Globus pallidus (tissue), 1 donor: ENCODE data around the gene SUGCT.
"Not testable (repeated sequence)": the region's sequence is repeated elsewhere in the genome, so short reads cannot be mapped to it uniquely, and the experiment has no call there.

Experiments used
- DNase-seq: peaks from one replicate; pipeline ENCODE4 v3.0.0-alpha.2; 2015; ENCODE audit warnings: low spot score

SUGCT gene

DNA sequence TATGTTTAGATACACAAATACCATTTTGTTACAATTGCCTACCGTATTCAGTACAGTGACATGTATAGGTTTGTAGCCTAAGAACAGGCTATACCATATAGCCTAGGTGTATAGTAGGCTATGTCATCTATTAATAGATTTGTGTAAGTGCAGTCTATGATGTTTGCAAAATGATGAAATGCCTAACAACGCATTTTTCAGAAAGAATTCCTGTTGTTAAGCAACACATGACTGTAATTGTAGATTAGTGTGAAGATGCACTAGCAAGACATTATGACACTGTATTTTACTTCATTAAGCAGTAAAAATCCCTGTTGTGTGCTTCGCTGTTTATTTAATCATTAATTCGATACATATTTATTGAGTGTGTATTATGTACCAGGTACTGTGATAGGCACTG lies 446.0 kb downstream of the SUGCT start:
- DNase-seq: no peak

DNA sequence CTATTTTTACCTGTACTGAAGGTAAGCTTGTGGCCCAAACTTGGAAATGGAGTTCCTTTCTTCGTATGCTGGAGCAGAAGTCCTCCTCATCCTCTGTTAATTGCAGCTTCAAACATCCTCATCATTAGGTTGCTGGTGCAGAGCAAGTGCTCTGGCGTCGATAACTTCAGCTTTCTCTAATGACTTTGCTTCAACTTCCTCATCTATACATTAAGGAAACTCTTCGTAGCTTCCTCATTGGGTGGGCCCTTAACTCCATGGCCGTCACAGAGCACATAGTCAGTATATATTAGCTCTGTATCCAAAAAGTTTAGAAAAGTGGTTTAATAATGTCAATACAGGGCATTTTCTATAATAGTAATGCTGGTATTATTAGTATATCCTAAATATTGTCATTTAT lies 447.7 kb downstream of the SUGCT start:
- DNase-seq: no peak

DNA sequence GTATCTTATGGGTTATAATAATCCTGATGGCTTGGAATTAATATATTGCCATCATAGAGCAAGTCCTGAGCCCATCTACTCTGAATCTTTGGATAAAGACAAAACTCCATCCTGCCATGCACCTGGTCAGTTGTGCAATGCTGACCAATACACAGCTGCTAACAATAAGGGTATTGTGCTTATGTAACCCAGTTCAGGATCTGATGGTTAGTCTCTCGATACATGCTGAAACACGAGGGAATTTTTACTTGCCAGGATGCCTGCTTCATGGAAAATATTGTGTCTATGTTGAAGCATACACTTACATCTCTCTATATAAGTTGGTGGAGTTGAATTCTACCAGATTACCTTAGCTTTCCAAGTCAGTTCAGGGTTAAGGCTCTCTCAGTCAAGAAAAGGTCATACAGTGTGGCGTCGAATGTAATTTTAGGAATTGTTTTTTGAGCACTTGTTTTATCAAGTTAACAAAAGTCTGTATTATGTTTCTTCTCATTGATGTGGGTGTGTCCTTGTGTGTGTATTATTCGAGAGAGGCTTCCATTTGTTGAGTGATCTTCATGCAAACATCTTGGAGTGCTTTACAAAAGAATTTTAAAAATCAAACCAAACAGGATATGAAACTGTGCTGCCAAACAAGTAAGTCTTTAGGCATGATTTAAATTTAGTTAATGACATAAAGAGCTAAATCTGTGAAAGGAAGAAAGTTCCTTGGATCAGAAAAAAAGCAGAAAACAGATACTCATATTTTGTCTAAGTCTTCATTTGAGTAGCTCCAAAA lies 449.1 kb downstream of the SUGCT start:
- no peak for DNase-seq

DNA sequence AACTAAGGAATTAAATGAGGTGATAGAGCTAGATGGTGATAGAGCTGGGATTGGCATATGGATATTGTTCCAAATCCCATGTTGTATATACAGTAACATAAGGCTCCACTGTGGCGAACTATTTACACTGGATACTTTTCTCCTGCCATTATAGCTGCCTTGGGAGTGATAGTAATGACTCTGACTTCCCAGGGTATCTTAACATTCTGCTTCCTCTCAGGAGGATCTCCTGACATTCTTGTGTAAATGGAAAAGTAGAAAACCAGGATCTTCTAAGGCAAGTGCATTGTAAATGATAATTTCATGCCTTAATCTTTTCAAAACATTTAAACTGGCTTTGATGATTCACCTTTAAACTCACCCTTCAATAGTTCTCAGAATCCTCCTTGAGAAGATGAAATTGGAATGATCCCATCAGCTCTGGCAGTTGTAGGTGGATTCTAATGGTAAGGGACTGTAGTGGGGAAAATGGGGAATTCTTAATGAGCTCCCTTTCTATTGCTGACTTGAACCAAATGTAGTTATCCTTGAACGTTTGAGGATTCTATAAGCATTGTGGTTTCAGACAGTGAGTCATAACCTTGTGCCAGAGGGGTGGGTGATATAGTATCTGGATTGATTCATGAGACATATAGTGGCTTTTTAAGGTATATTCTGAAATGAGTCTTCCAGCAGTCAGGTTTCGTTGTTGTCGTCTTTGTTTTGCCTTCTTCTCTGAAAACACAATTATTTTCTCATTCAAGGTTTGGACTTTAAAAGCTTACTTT lies 450.0 kb downstream of the SUGCT start:
- DNase-seq: no peak

DNA sequence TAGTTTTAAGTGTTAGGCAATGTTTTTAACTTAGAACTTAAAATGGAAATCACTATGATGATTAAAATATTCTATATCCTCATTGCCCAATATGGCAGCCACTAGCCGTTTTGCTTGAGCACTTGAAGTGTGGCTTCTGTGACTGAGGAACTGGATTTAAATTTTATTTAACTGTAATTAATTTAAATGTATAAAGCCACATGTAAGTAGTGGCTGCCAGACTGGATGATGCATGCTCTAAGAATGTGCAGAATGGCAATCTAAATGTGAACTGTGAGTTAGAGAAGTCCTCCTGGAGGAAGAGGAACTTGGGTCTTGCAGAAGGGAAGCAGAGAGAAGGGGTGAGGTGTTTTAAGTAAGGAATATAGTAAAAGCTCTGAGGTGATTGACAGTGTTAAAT lies 451.4 kb downstream of the SUGCT start:
- DNase-seq: no peak

DNA sequence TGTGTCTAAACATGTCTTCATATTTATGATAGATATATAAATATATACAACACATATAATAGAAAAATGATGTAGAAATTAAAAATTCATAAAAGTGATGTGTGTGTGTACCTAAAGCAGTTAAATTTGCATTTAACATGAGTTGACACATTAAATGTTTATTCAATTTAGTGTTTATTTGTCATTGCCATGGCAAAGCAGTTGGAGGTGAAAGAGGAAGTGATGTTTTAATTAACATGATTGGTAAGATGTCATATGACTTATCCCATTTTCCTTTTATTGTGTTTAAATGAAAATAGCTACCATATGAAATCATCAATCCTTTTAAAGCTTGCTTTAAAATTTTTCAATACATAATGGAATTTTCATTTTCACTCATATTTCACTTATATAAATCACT lies 452.6 kb downstream of the SUGCT start:
- no peak for DNase-seq

DNA sequence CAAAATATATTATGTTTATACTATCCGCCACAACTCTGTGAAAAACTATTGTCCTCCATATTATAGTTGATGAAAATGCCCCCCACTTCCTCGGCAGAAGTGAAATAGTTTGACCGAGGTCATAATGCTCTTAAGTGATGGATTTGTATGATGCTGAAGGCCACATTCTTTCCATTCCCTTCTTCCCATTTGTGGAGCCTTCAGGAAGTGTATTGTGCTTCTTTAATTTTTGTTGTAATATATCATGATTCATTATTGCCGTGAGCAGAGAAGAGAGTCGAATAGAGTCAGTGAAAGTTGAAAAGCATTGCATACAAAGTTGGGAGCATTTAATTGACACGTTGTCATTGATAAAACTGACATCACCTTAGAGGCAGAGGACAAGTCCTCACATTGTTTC lies 460.3 kb downstream of the SUGCT start:
- no peak for DNase-seq

DNA sequence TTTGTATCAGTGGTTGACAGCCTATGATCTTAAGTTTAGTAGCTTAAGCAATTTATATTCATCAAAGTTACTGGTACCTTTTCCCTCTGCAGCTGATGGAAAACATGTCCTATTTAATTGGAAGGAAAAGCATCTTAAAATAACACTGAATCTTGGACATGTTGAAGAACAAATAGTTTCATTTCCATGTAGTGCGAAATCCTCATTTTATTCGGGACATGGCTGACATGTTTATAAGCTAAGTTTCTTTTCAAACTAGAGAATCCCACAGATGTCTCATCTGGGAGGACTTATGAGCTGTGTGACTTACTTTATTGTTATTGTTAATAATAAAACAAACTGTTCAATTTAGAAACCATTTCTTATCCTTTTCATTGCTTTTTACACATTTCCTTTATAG lies 461.0 kb downstream of the SUGCT start:
- no peak for DNase-seq

DNA sequence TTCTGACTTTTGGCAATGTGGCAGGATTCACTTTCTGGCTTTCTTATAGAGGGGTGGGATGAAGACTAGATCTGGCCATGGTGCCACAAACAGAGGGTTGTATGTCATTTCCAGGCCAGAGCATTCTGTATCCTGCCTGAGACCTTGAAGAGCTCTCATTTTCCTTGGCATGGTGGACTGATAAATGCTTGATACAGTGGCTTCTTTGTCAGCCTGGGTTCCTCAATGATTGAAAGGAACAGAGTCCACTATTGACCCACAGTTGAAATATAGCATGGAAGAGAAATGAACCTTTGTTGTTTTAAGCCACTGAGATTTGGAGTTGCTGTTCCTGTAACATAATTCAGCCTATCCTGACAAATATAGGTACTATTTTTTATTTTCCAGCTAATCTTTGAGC lies 462.7 kb downstream of the SUGCT start:
- peak; percentile 20 for DNase-seq

DNA sequence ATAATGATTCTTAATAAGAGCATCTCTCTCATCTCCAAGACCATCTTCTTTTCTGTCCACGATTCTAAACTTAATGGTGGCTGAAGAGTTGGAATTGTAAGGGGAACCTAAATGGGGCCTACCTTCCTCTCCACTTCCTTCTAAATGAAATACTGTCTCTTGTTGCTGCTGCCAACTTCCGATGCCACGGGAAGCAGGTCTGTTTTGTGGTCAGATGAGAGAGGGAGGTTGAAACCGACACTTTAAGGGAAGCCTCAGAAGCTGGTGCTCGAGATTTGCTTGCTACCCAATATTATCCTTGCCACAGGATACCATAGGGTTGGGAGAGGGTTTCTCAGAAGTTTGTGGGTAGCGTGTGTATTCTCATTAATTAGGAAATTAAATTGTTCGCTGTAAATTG lies 464.1 kb downstream of the SUGCT start:
- DNase-seq: no peak

DNA sequence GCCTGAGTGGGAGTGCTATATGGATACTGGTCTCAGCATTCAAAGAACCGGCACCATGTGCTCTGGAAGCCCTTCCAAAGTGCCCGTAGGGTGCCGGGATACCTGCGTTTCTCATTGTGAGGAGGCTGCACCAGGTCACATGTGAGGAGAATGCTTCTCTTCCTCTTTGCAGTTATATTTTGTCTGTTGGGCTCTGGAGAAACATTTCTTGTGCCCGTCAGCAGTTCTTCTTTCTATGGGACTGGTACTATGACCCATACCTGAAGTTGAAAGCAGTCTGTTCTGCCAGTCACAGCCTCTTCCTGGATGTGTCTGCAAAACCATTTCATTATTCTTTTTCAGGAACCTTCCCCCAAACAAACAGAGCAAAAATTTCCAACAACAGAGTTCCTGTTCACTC lies 465.0 kb downstream of the SUGCT start:
- DNase-seq: no peak

DNA sequence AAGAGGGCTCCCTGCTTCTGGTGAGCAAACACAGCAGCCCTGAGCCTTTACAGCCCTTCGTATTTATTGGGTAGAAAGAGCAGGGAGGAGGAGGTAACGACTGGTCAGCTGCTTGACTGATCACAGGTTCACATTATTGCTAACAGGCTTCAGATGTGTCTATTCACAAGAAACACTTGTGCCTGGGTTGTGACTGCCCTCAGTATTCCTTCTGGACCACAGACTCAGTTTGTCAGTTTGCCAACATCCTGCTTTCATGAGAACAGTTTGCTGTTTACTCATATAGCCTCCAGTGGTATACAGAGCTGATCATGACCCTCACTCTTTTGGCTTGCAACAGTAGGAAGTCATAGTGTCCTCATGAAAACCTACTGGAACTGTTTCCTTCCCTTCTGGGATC lies 467.5 kb downstream of the SUGCT start:
- DNase-seq: not testable (repeated sequence)

DNA sequence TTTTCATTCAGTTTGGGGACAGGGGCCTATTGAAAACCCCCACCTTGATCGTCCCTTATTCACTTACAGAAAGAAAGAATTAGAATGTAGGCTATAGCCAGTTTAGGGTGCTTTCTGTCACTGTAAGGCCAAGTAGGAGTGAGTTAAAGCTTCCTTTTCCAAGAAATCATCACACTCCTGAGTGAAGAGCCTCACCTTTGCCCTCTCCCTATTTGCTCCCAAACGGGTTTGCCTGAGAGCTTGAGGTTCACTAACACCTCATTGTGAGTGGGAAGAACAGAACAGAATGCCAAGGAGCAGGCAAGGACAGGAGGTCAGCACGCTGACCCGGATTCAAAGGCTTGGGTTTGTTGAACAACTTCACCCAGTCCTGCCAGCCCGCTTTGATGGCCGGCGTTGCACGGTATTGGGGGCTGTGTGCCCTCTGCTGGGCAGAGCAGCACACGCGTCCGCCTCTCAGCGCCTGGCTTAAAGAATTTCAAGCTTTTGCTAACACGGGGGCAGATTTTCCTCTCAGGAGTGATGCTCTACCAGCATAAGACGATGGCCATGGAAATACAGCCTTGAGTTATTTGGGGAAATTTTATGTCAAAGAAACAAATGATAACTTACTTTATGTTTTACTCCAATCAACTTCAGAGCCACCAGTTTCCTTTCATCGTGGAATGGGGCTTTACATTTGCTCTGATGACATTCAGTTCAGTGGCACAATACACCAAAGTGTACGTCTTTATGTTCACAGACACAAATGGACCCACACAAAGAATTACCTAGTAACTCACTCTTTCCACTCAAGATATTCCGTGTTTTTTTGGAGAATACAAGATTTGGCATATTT lies 470.0 kb downstream of the SUGCT start:
- peak; percentile 63 for DNase-seq

DNA sequence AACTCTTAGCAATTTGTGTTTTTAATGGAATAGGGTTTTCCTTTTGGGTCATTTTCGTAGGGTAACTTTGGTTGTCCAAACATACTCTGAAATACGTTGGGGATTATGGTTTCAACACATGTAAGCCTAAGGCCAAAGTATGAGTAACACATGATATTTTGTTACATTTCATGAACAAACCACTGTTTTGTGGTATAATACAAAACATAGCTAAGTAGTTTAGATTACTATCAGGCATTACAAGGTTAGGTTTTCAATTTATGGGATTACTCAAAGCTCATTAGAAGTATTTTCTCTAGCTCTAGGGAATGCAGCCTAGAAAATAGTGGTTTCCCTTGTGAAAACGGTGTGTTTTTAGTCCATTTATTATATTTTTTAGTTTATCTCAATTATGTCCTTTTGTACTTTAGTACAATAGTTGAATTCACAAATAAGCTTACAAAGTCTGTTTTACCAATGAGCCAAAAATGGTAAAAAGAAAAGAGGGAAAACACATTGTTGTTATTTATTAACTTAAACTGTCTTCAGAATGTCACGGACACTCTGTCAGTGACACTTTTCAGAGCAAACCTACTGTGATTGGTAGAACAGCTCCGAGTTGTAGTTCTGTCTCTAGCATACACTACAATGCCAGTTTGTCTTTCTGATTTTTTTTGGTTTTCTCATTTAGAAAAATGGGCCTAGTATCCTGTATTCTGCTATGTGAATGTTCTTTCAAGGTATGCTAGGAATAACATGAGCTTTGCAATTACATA lies 473.7 kb downstream of the SUGCT start:
- DNase-seq: no peak

DNA sequence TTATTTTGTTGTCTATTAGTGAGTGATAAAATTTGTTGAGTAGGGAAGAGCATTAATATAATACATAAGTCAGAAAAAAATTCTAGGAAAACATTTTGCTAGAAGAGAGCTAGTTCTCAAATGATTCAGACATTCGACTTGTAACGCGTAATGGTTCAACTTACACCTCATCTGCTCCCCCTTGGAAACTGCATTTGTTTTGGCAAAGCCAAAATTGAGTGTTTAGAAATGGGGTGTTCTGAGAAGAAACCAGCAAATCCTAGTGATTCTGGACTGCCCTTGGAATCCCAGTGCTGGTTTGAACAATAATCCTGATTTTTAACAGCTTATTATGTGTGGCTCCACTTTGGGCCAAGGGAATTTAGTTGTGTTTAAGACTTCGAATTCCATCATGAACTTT lies 475.7 kb downstream of the SUGCT start:
- no peak for DNase-seq

DNA sequence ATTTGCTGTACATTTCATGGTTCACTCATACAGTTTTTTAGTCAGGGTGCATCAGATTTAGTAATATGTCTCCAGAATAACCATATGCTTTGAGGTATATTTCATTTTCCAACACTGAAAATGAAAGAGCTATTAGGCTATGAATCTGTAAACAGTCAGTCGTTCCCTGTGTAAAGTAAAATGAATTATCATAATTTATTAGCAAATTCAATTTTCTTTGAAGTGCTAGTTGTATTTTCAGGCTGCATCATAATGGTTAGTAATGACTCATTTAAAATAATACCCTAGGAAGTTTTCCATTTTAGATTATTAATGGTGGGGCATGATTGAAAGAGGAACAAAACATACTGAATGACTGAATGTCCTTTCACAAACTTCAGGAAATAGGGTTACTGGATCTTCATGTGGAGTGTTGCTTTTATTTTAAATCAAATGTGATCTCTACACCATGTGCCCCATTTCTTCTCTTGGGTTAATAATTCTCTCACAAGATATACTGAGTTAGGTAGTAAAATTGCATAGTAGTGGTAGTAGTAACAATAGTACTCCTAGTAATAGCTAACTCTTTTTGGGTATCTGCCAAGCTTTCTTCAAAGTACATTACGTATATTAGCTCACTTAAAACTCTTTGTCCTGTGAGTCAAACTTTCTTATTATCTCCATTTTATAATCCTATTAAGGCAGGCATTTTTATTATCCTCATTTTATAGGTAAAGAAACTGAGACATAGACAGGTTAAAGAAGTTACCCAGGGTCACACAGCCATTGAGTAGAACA lies 476.5 kb downstream of the SUGCT start:
- DNase-seq: no peak

DNA sequence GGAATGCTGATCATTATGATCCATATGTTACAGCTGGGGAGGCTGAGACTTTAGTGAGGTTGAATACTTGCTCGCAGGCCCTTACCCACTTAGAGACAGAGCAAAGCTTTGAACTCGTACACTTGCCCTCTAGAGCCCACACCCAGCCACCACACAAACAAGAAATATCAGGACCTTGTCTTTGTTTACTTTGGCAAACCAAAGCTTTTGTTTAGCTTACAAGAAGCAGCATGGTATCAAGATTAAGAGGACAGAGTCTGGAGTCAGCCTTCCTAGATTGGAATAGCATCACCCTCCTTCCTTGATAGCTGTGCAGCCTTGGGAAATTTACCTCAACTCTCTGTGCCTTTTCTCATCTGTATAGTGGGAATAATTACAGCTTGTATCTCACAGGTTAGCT lies 477.5 kb downstream of the SUGCT start:
- no peak for DNase-seq

DNA sequence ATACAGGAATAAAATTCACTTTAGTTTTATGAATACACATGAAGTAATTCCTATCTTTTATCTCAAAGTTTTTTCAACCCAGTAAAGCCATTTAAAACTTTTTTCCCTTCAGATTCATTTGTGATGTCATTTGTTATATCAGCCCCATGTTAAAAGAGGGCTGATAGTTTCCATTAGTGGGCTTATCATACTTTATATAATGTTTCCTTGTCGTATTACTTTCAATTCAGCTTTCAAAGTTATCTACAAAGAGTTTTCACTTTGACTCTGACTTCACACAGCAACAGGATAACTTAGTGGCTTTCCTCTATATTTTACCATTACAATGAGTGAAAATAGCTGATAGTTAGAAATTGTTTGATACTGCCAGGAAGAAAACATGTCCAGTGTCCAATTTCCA lies 484.8 kb downstream of the SUGCT start:
- no peak for DNase-seq

DNA sequence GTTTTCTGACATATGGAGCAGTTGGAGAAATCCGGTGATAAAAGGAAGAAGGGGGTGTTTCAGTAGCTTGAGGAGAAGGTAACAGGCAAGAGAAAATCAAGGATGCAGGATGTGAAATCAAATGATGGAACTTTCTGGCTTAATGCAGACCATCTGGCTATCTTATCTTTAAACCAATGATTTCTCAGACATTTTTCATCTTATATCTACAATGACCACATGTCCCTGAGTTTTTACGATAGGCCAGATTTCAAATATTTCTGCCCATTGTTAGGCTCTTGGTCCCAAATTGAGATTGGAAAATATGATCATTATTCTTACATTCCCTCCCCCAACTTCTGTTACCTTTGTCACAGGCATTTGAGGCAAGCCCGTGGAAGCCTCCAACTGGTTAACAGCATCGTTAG lies 486.8 kb downstream of the SUGCT start:
- no peak for DNase-seq

DNA sequence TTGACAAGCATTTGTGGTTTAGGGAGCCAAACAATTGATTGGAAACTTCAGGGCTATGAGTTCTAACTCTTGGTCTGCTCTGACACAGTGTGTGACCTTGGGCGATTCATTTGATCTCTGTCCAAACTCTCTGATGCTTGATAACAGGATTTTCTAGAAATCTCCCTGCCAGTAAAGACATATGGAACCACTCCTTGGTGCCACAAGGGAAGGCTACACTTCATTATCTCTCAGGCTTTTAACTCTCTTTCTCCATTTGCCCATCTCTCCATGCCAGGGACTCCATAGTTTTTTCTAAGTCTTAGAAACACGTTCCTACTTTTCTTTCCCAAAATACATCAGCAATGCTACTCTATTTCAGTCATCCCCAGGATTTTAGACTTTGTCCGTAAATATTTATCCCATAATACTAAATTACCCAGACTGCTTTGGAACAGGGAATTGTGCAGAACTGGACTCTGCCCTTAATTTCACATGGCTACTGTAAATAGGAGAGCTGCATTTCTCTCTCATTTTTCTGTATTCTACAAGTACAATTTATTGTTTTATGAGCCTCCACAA lies 488.2 kb downstream of the SUGCT start:
- no peak for DNase-seq

DNA sequence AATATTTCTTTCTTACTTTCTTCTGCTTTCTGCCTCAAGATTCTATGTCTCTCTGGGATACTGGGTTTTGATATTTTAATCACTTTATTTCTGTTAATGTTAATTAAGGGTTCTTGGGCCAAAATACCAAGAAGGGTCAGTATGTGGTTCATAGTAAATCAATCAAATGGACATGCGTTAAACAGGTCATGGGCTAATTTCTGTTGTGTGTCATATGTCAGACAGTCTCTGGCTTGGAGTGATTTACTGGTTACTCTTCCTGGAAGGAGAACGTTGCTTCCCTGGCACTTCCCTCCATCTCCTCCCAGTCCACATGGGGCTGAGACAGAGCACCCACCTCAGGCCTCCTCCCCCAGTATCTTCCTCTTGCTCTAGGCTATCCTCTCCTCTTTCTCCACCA lies 489.1 kb downstream of the SUGCT start:
- no peak for DNase-seq
